Stomach (tissue), 9 donors: ENCODE measurements around the gene CCNK. TPM values are rescaled to one million over a fixed set of nuclear protein-coding genes. Genes with fewer than 3 reads are reported as not detected.

Experiments used
- DNase-seq, 2 donors: peaks; one replicate each; pipeline versions ENCODE4 v3.0.0 to v3.0.0-alpha.2; 2013 to 2019
- H3K27ac ChIP-seq, 5 donors: fragments of 200-600 bp in 4 of 5; sonication (generic) in 4 of 5; one replicate each; pipeline ENCODE4 v1.5.1; 2013 to 2019; ENCODE audit warnings: mild to moderate bottlenecking in 1 of 5, moderate library complexity in 1 of 5
- H3K27me3 ChIP-seq, 3 donors: fragments of 200-600 bp; sonication (generic); one replicate each; pipeline ENCODE4 v1.5.1; 2017 to 2019; ENCODE audit warnings: mixed run types in 1 of 3
- H3K36me3 ChIP-seq, 4 donors: fragments of 200-600 bp; sonication (generic); 1 replicate in 3 of 4; 2 replicates in 1 of 4; pipeline ENCODE4 v1.5.1; 2016 to 2019
- H3K4me1 ChIP-seq, 4 donors: fragments of 200-600 bp; sonication (generic); one replicate each; pipeline ENCODE4 v1.5.1; 2016 to 2019
- H3K4me3 ChIP-seq, 4 donors: fragments of 200-600 bp; sonication (generic) in 3 of 4; one replicate each; pipeline ENCODE4 v1.5.1; 2016 to 2019; ENCODE audit warnings: mild to moderate bottlenecking in 1 of 4
- H3K9me3 ChIP-seq, 4 donors: fragments of 200-600 bp; sonication (generic); one replicate each; pipeline ENCODE4 v1.5.1; 2016 to 2019
- CTCF ChIP-seq, 7 experiments: fragments of 450-650 bp in 4 of 7; fragments of 200-600 bp in 3 of 7; sonication (generic) in 3 of 7; IDR thresholded peaks; one replicate each; pipeline ENCODE4 v1.5.1; 2016 to 2019; ENCODE audit warnings: antibody characterized with exemption in 7 of 7, control low read depth in 2 of 7, mild to moderate bottlenecking in 1 of 7
- EP300 ChIP-seq: sonication (generic); formaldehyde crosslinking; IDR thresholded peaks from one replicate; pipeline ENCODE4 v1.6.1; 2017; ENCODE audit warnings: antibody characterized with exemption
- POLR2A ChIP-seq, 4 donors: fragments of 450-650 bp; IDR thresholded peaks; one replicate each; pipeline ENCODE4 v1.6.1; 2016; ENCODE audit warnings: antibody characterized with exemption in 4 of 4, control low read depth in 2 of 4, mild to moderate bottlenecking in 1 of 4, moderate library complexity in 1 of 4
- POLR2AphosphoS5 ChIP-seq, 3 donors: sonication (generic); formaldehyde crosslinking; IDR thresholded peaks; one replicate each; pipeline ENCODE4 v1.6.1; 2016; ENCODE audit warnings: antibody characterized with exemption in 3 of 3
- WGBS, 5 donors: extraction: QIAGEN DNeasy Blood & Tissue Kit in 3 of 5; methylation state at CpG; one replicate each; pipeline versions ENCODE4 v1.1.5 to v1.1.7; 2013 to 2018; 5-methylcytosine and 5-hydroxymethylcytosine counted together
- intact Hi-C: fragments of 100-400 bp; cut with DNase I; formaldehyde crosslinking; loops from one replicate; pipeline ENCODE4 v1.15.1; 2023; ENCODE audit warnings: low total_unique reads
- polyA plus RNA-seq, 3 donors: library from polyadenylated mRNA; stranded (reverse); fragments of 200-250 nt; gene quantifications; one replicate each; pipeline ENCODE4 v1.2.3, GENCODE V29; 2013
- total RNA-seq, 5 donors: library from RNA; depleted of rRNA; stranded (reverse); fragments of >200 nt; gene quantifications; one replicate each; pipeline versions ENCODE4 v1.1.0 to v1.2.3, GENCODE V29; 2014 to 2016
- donor health status: healthy with polysubstance abuse.
- donor health status: Bipolar disorder and iron deficiency.
- donor health status: healthy.

CCNK gene
- total and polyA plus RNA-seq, 8 donors, result 2.3 to 48.3 (median 11.4) TPM

- 56 to 86% (median 77%) methylated on average over 4 to 6 of the region's 6 CpGs for WGBS, 5 donors
- Histone ChIP-seq H3K27me3 (no peaks in the 10 kb centered on the region), H3K4me3 (no peak overlapping the region), H3K27ac (peak overlapping the region in 3 of 5 donors; percentile 18 to 70 (median 60)), H3K9me3 (no peaks in the 10 kb centered on the region), H3K4me1 (peaks cover 21 to 77% (median 48%) of the 10 kb centered on the region in 4 donors), H3K36me3 (peaks cover 0 to 10% (median 0%) of the 10 kb centered on the region in 4 donors)
- peak in 1 of 2 donors; percentile 82 for DNase-seq
- intact Hi-C loops, result no loop called here
- no peak for TF ChIP-seq POLR2AphosphoS5 (IDR thresholded peaks at IDR 0.05)
- TF ChIP-seq POLR2A (IDR thresholded peaks at IDR 0.05), result no peak
- TF ChIP-seq EP300, result no peak
These were observed 56.2 kb downstream of the CCNK start for GRCh38 chr14:99537399-99537798.

- Histone ChIP-seq H3K27ac (peak overlapping the region in 3 of 5 donors; percentile 18 to 70 (median 60)), H3K36me3 (peaks cover 0 to 10% (median 0%) of the 10 kb centered on the region in 4 donors), H3K9me3 (no peaks in the 10 kb centered on the region), H3K4me3 (no peak overlapping the region), H3K4me1 (peaks cover 21 to 86% (median 56%) of the 10 kb centered on the region in 4 donors), H3K27me3 (no peaks in the 10 kb centered on the region)
- WGBS, 5 donors, result 63 to 76% (median 74%) methylated on average over 4 to 9 of the region's 9 CpGs
- TF ChIP-seq POLR2AphosphoS5 (IDR thresholded peaks at IDR 0.05) (no peak), CTCF (IDR thresholded peaks at IDR 0.05) (no peak), POLR2A (IDR thresholded peaks at IDR 0.05) (no peak), EP300 (no peak)
- intact Hi-C loops, result no loop called here
- DNase-seq, result peak in 1 of 2 donors; percentile 53
These were observed 57.1 kb downstream of the CCNK start for GRCh38 chr14:99538275-99538674.

GRCh38 chr14:99538733-99539132 lies 57.5 kb downstream of the CCNK start:
- 65 to 95% (median 71%) methylated on average over 5 of the region's 5 CpGs for WGBS, 5 donors
- Histone ChIP-seq H3K27me3 (no peaks in the 10 kb centered on the region), H3K9me3 (no peaks in the 10 kb centered on the region), H3K4me3 (no peak overlapping the region), H3K27ac (peak overlapping the region in 2 of 5 donors; percentile 60 to 70), H3K36me3 (peaks cover 0 to 10% (median 0%) of the 10 kb centered on the region in 4 donors), H3K4me1 (peaks cover 21 to 91% (median 56%) of the 10 kb centered on the region in 4 donors)
- TF ChIP-seq POLR2A (IDR thresholded peaks at IDR 0.05), result no peak
- no peak for TF ChIP-seq EP300
- TF ChIP-seq POLR2AphosphoS5 (IDR thresholded peaks at IDR 0.05), result no peak
- TF ChIP-seq CTCF (IDR thresholded peaks at IDR 0.05), result no peak
- no peak for DNase-seq
- intact Hi-C loops, result no loop called here

GRCh38 chr14:99539491-99539890 lies 58.3 kb downstream of the CCNK start:
- intact Hi-C loops, result no loop called here
- WGBS, 5 donors, result 58 to 75% (median 66%) methylated on average over 9 of the region's 9 CpGs
- Histone ChIP-seq H3K4me3 (no peak overlapping the region), H3K27me3 (no peaks in the 10 kb centered on the region), H3K4me1 (peaks cover 21 to 88% (median 55%) of the 10 kb centered on the region in 4 donors), H3K27ac (peak overlapping the region in 1 of 5 donors; percentile 70), H3K9me3 (no peaks in the 10 kb centered on the region), H3K36me3 (peaks cover 0 to 10% (median 0%) of the 10 kb centered on the region in 4 donors)
- DNase-seq, result no peak
- no peak for TF ChIP-seq EP300

- H3K4me1 ChIP-seq, result peaks cover 16 to 87% (median 54%) of the 10 kb centered on the region in 4 donors
- 58 to 74% (median 70%) methylated on average over 11 to 15 of the region's 15 CpGs for WGBS, 5 donors
- H3K27ac ChIP-seq, result peak overlapping the region in 1 of 5 donors; percentile 70
- H3K9me3 ChIP-seq, result no peaks in the 10 kb centered on the region
- intact Hi-C loops, result no loop called here
- no peak overlapping the region for H3K4me3 ChIP-seq
- TF ChIP-seq EP300 (no peak), POLR2AphosphoS5 (IDR thresholded peaks at IDR 0.05) (no peak), CTCF (IDR thresholded peaks at IDR 0.05) (no peak), POLR2A (IDR thresholded peaks at IDR 0.05) (no peak)
- H3K36me3 ChIP-seq, result peaks cover 0 to 7% (median 0%) of the 10 kb centered on the region in 4 donors
- H3K27me3 ChIP-seq, result no peaks in the 10 kb centered on the region
- DNase-seq, result no peak
These were observed 59.2 kb downstream of the CCNK start for GRCh38 chr14:99540196-99541032.
